Breast epithelium (tissue), 4 donors: ENCODE results near the gene PSKH1. TPM values are rescaled to one million over a fixed set of nuclear protein-coding genes. Genes with fewer than 3 reads are reported as not detected.
"Not testable (repeated sequence)": the region's sequence is repeated elsewhere in the genome, so short reads cannot be mapped to it uniquely, and the experiment has no call there.

ENCODE experiments used
- DNase-seq, 2 donors: peaks; one replicate each; pipeline ENCODE4 v3.0.0-alpha.2; 2019; ENCODE audit warnings: low spot score in 2 of 2
- H3K27ac ChIP-seq, 2 donors: fragments of 200-600 bp; sonication (generic) in 1 of 2; one replicate each; pipeline ENCODE4 v1.5.1; 2016 to 2019; ENCODE audit warnings: mild to moderate bottlenecking in 1 of 2
- H3K27me3 ChIP-seq, 2 donors: fragments of 200-600 bp; sonication (generic) in 1 of 2; one replicate each; pipeline versions ENCODE4 v1.5.1 to v1.6.0; 2017 to 2019; ENCODE audit warnings: control low read depth in 1 of 2, mild to moderate bottlenecking in 1 of 2
- H3K36me3 ChIP-seq: fragments of 200-600 bp; one replicate; pipeline ENCODE4 v1.5.1; 2019
- H3K4me1 ChIP-seq, 2 donors: fragments of 200-600 bp; sonication (generic); one replicate each; pipeline ENCODE4 v1.5.1; 2016 to 2019; ENCODE audit warnings: control low read depth in 1 of 2
- H3K4me3 ChIP-seq, 3 donors: fragments of 200-600 bp; sonication (generic); 1 replicate in 2 of 3; 2 replicates in 1 of 3; pipeline ENCODE4 v1.5.1; 2016 to 2019; ENCODE audit warnings: mild to moderate bottlenecking in 3 of 3, moderate library complexity in 2 of 3
- H3K9me3 ChIP-seq, 2 donors: fragments of 200-600 bp; sonication (generic) in 1 of 2; one replicate each; pipeline ENCODE4 v1.5.1; 2016 to 2019; ENCODE audit warnings: control low read depth in 1 of 2
- CTCF ChIP-seq, 3 donors: fragments of 450-650 bp; IDR thresholded peaks; one replicate each; pipeline ENCODE4 v1.5.1; 2016 to 2017; ENCODE audit warnings: antibody characterized with exemption in 3 of 3, mild to moderate bottlenecking in 3 of 3, moderate library complexity in 3 of 3
- POLR2A ChIP-seq: fragments of 450-650 bp; IDR thresholded peaks from one replicate; pipeline ENCODE4 v1.6.1; 2016; ENCODE audit warnings: antibody characterized with exemption, mild to moderate bottlenecking, moderate library complexity
- POLR2AphosphoS5 ChIP-seq, 3 donors: sonication (generic); formaldehyde crosslinking; IDR thresholded peaks; one replicate each; pipeline ENCODE4 v1.6.1; 2017; ENCODE audit warnings: antibody characterized with exemption in 3 of 3
- intact Hi-C: fragments of 100-400 bp; cut with DNase I; formaldehyde crosslinking; loops from one replicate; pipeline ENCODE4 v1.15.1; 2023; ENCODE audit warnings: low total_unique reads
- total RNA-seq, 3 donors: library from RNA; depleted of rRNA; stranded (reverse); fragments of >200 nt; gene quantifications; one replicate each; pipeline ENCODE4 v1.1.0, GENCODE V29; 2016

Gene PSKH1
- total RNA-seq, 3 donors from 2014 or later: 17.3 to 20.5 (median 17.4) TPM

- DNase-seq: no peak
- no peak overlapping the region for H3K27ac ChIP-seq
- intact Hi-C loops: no loop called here
- H3K4me1 ChIP-seq: no peaks in the 10 kb centered on the region
- no peaks in the 10 kb centered on the region for H3K36me3 ChIP-seq
- no peak for TF ChIP-seq POLR2A
- no peak for TF ChIP-seq POLR2AphosphoS5 (IDR thresholded peaks at IDR 0.05)
- no peak for TF ChIP-seq CTCF (IDR thresholded peaks at IDR 0.05)
- no peak overlapping the region for H3K4me3 ChIP-seq
- no peaks in the 10 kb centered on the region for H3K9me3 ChIP-seq
- no peaks in the 10 kb centered on the region for H3K27me3 ChIP-seq
These were observed 21.9 kb downstream of the PSKH1 start for GRCh38 chr16:67914758-67915495.

GRCh38 chr16:67915496-67915769 is 22.4 kb downstream of the PSKH1 start:
- H3K9me3 ChIP-seq, H3K36me3 ChIP-seq, H3K27me3 ChIP-seq, intact Hi-C loops, DNase-seq, H3K4me3 ChIP-seq, H3K27ac ChIP-seq, H3K4me1 ChIP-seq: not testable (repeated sequence)

- Histone ChIP-seq H3K27ac (no peak overlapping the region), H3K4me3 (no peak overlapping the region), H3K9me3 (no peaks in the 10 kb centered on the region), H3K36me3 (no peaks in the 10 kb centered on the region), H3K27me3 (no peaks in the 10 kb centered on the region), H3K4me1 (no peaks in the 10 kb centered on the region)
- intact Hi-C loops: no loop called here
- TF ChIP-seq CTCF (IDR thresholded peaks at IDR 0.05) (no peak), POLR2A (no peak)
- DNase-seq: no peak
These were observed 23.0 kb downstream of the PSKH1 start for GRCh38 chr16:67915831-67916723.

- TF ChIP-seq POLR2A: no peak
- no peak for TF ChIP-seq CTCF (IDR thresholded peaks at IDR 0.05)
- no peak for TF ChIP-seq POLR2AphosphoS5 (IDR thresholded peaks at IDR 0.05)
- H3K4me3 ChIP-seq: no peak overlapping the region
- H3K27me3 ChIP-seq: no peaks in the 10 kb centered on the region
- H3K27ac ChIP-seq: peak overlapping the region in 1 of 2 donors; percentile 4
- H3K36me3 ChIP-seq: no peaks in the 10 kb centered on the region
- H3K9me3 ChIP-seq: no peaks in the 10 kb centered on the region
- H3K4me1 ChIP-seq: no peaks in the 10 kb centered on the region
- DNase-seq: no peak
- intact Hi-C loops: no loop called here
These were observed 24.2 kb downstream of the PSKH1 start for GRCh38 chr16:67917140-67917851.

GRCh38 chr16:67917852-67918236 is 24.8 kb downstream of the PSKH1 start:
- Histone ChIP-seq H3K27ac (peak overlapping the region in 1 of 2 donors; percentile 4), H3K9me3 (no peaks in the 10 kb centered on the region), H3K27me3 (no peaks in the 10 kb centered on the region), H3K36me3 (no peaks in the 10 kb centered on the region), H3K4me3 (no peak overlapping the region), H3K4me1 (no peaks in the 10 kb centered on the region)
- DNase-seq: no peak
- TF ChIP-seq CTCF (IDR thresholded peaks at IDR 0.05): no peak
- TF ChIP-seq POLR2AphosphoS5 (IDR thresholded peaks at IDR 0.05): no peak
- TF ChIP-seq POLR2A: no peak
- intact Hi-C loops: no loop called here
